Measurements from ENCODE around the gene PIGR.
A peak's percentile ranks its signal among the peaks of the same experiment; 100 is the strongest.

The PIGR gene

GRCh38 chr1:206916000-206916709 is 30.1 kb downstream of the PIGR start:
- no peak overlapping the region for H3K4me3 ChIP-seq (ENCODE audit: low read length)
- no peak for DNase-seq (ENCODE audit: low read depth, low spot score)

GRCh38 chr1:206915030-206915735 is 31.1 kb downstream of the PIGR start:
- DNase-seq (ENCODE audit: low read depth, low spot score): no peak
- no peak overlapping the region for H3K4me3 ChIP-seq (ENCODE audit: low read length)

GRCh38 chr1:206913766-206914537 is 32.3 kb downstream of the PIGR start:
- no peak for DNase-seq (ENCODE audit: low read depth, low spot score)

GRCh38 chr1:206912445-206913095 is 33.7 kb downstream of the PIGR start:
- DNase-seq (ENCODE audit: low read depth, low spot score): peak; percentile 66
- no peak overlapping the region for H3K4me3 ChIP-seq (ENCODE audit: low read length)

More at GRCh38 chr1:206913766-206914537, 32.3 kb downstream of the PIGR start:
- no peak overlapping the region for H3K4me3 ChIP-seq (ENCODE audit: low read length)

GRCh38 chr1:206911064-206911663 is 35.1 kb downstream of the PIGR start:
- no peak for DNase-seq (ENCODE audit: low read depth, low spot score)
- H3K4me3 ChIP-seq (ENCODE audit: low read length): no peak overlapping the region

- no peak for DNase-seq (ENCODE audit: low read depth, low spot score)
- H3K4me3 ChIP-seq (ENCODE audit: low read length): no peak overlapping the region
Observed at GRCh38 chr1:206909883-206910318, 36.4 kb downstream of the PIGR start.

- no peak overlapping the region for H3K4me3 ChIP-seq (ENCODE audit: low read length)
Observed at GRCh38 chr1:206909161-206909882, 36.9 kb downstream of the PIGR start.

GRCh38 chr1:206908038-206908437 is 38.2 kb downstream of the PIGR start:
- DNase-seq (ENCODE audit: low read depth, low spot score): no peak
- no peak overlapping the region for H3K4me3 ChIP-seq (ENCODE audit: low read length)

More at GRCh38 chr1:206909161-206909882, 36.9 kb downstream of the PIGR start:
- no peak for DNase-seq (ENCODE audit: low read depth, low spot score)

- no peak for DNase-seq (ENCODE audit: low read depth, low spot score)
- no peak overlapping the region for H3K4me3 ChIP-seq (ENCODE audit: low read length)
Observed at GRCh38 chr1:206907304-206907991, 38.8 kb downstream of the PIGR start.

- no peak overlapping the region for H3K4me3 ChIP-seq (ENCODE audit: low read length)
- no peak for DNase-seq (ENCODE audit: low read depth, low spot score)
Observed at GRCh38 chr1:206905295-206906164, 40.7 kb downstream of the PIGR start.

GRCh38 chr1:206904423-206905142 is 41.7 kb downstream of the PIGR start:
- no peak overlapping the region for H3K4me3 ChIP-seq (ENCODE audit: low read length)
- no peak for DNase-seq (ENCODE audit: low read depth, low spot score)

GRCh38 chr1:206903687-206904086 is 42.6 kb downstream of the PIGR start:
- DNase-seq (ENCODE audit: low read depth, low spot score): no peak
- no peak overlapping the region for H3K4me3 ChIP-seq (ENCODE audit: low read length)

GRCh38 chr1:206902702-206903101 is 43.6 kb downstream of the PIGR start:
- no peak overlapping the region for H3K4me3 ChIP-seq (ENCODE audit: low read length)
- DNase-seq (ENCODE audit: low read depth, low spot score): no peak

- H3K4me3 ChIP-seq (ENCODE audit: low read length): no peak overlapping the region
- no peak for DNase-seq (ENCODE audit: low read depth, low spot score)
Observed at GRCh38 chr1:206901944-206902343, 44.3 kb downstream of the PIGR start.

- H3K4me3 ChIP-seq (ENCODE audit: low read length): no peak overlapping the region
- no peak for DNase-seq (ENCODE audit: low read depth, low spot score)
Observed at GRCh38 chr1:206900149-206900548, 46.1 kb downstream of the PIGR start.

- H3K4me3 ChIP-seq (ENCODE audit: low read length): no peak overlapping the region
- DNase-seq (ENCODE audit: low read depth, low spot score): no peak
Observed at GRCh38 chr1:206899717-206900116, 46.5 kb downstream of the PIGR start.
